GM20431 (cell line): ENCODE results near the gene INTS7.

Experiments used
- in situ Hi-C: fragments of 300-500 bp; cut with MseI, MboI; formaldehyde crosslinking; loops from one replicate; pipeline ENCODE4 v1.15.0; 2020; ENCODE audit warnings: low sequenced_read_pairs; ENCODE audit not compliant: unreplicated experiment

The INTS7 gene

GRCh38 chr1:211912844-211913432, 122.4 kb downstream of the INTS7 start:
- in situ Hi-C loops, result no loop called here

GRCh38 chr1:211912038-211912437, 123.3 kb downstream of the INTS7 start:
- in situ Hi-C loops, result no loop called here

GRCh38 chr1:211910913-211911485, 124.4 kb downstream of the INTS7 start:
- in situ Hi-C loops, result no loop called here

- in situ Hi-C loops, result no loop called here
Measured at GRCh38 chr1:211910113-211910884, 125.1 kb downstream of the INTS7 start.

- in situ Hi-C loops, result no loop called here
Measured at GRCh38 chr1:211909395-211909794, 126.0 kb downstream of the INTS7 start.

- in situ Hi-C loops, result no loop called here
Measured at GRCh38 chr1:211908951-211909350, 126.4 kb downstream of the INTS7 start.

GRCh38 chr1:211908453-211908852, 126.9 kb downstream of the INTS7 start:
- in situ Hi-C loops, result no loop called here

- in situ Hi-C loops, result no loop called here
Measured at GRCh38 chr1:211903490-211904245, 131.7 kb downstream of the INTS7 start.

GRCh38 chr1:211902624-211903291, 132.6 kb downstream of the INTS7 start:
- in situ Hi-C loops, result no loop called here

GRCh38 chr1:211901945-211902344, 133.4 kb downstream of the INTS7 start:
- in situ Hi-C loops, result no loop called here

GRCh38 chr1:211900441-211900840, 134.9 kb downstream of the INTS7 start:
- in situ Hi-C loops, result no loop called here

- in situ Hi-C loops, result no loop called here
Measured at GRCh38 chr1:211896958-211897357, 138.4 kb downstream of the INTS7 start.

- in situ Hi-C loops, result no loop called here
Measured at GRCh38 chr1:211895126-211895759, 140.1 kb downstream of the INTS7 start.

GRCh38 chr1:211894312-211894711, 141.0 kb downstream of the INTS7 start:
- in situ Hi-C loops, result no loop called here

- in situ Hi-C loops, result no loop called here
Measured at GRCh38 chr1:211893260-211893659, 142.1 kb downstream of the INTS7 start.

- in situ Hi-C loops, result no loop called here
Measured at GRCh38 chr1:211892577-211892976, 142.8 kb downstream of the INTS7 start.

- in situ Hi-C loops, result no loop called here
Measured at GRCh38 chr1:211891708-211892107, 143.6 kb downstream of the INTS7 start.
